ENCODE data around the gene RNF19B. TPM values are rescaled to one million over a fixed set of nuclear protein-coding genes. Genes with fewer than 3 reads are reported as not detected.

RNF19B gene, protein sequence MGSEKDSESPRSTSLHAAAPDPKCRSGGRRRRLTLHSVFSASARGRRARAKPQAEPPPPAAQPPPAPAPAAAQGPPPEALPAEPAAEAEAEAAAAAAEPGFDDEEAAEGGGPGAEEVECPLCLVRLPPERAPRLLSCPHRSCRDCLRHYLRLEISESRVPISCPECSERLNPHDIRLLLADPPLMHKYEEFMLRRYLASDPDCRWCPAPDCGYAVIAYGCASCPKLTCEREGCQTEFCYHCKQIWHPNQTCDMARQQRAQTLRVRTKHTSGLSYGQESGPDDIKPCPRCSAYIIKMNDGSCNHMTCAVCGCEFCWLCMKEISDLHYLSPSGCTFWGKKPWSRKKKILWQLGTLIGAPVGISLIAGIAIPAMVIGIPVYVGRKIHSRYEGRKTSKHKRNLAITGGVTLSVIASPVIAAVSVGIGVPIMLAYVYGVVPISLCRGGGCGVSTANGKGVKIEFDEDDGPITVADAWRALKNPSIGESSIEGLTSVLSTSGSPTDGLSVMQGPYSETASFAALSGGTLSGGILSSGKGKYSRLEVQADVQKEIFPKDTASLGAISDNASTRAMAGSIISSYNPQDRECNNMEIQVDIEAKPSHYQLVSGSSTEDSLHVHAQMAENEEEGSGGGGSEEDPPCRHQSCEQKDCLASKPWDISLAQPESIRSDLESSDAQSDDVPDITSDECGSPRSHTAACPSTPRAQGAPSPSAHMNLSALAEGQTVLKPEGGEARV
- total RNA-seq (30.8 TPM), polyA plus RNA-seq (ENCODE audit: insufficient read depth, low read depth, low replicate concordance) (17.3 TPM)
- long read RNA-seq, donor 1, partial matches to known transcripts = 0 of 1 reads
- long read RNA-seq, donor 1, other reads (novel, unspliced or antisense) = 0 of 1 reads
- long read RNA-seq, donor 2, partial matches to known transcripts = 0 of 5 reads
- long read RNA-seq, donor 2, other reads (novel, unspliced or antisense) = 0 of 5 reads
- long read RNA-seq, donor 3, partial matches to known transcripts = 0 of 4 reads
- long read RNA-seq, donor 3, other reads (novel, unspliced or antisense) = 0 of 4 reads
- long read RNA-seq, donor 4, partial matches to known transcripts = 0 of 2 reads
- long read RNA-seq, donor 4, other reads (novel, unspliced or antisense) = 0 of 2 reads
- long read RNA-seq, donor 5 = 0 reads
- long read RNA-seq, donor 6 = 0 reads
- long read RNA-seq, donor 7, transcript RNF19B-203 (9 exons, 2,560 nt) = minor isoform, 5 of 19 reads
- long read RNA-seq, donor 7, transcript RNF19B-201 (9 exons, 2,334 nt) = major isoform, 9 of 19 reads
- long read RNA-seq, donor 7, partial matches to known transcripts = 2 of 19 reads
- long read RNA-seq, donor 7, other reads (novel, unspliced or antisense) = 1 of 19 reads
- long read RNA-seq, donor 8, partial matches to known transcripts = 0 of 4 reads
- long read RNA-seq, donor 8, other reads (novel, unspliced or antisense) = 0 of 4 reads
- long read RNA-seq, donor 9, partial matches to known transcripts = 0 of 1 reads
- long read RNA-seq, donor 9, other reads (novel, unspliced or antisense) = 0 of 1 reads
- long read RNA-seq, donor 10, partial matches to known transcripts = 0 of 2 reads
- long read RNA-seq, donor 10, other reads (novel, unspliced or antisense) = 0 of 2 reads

DNA sequence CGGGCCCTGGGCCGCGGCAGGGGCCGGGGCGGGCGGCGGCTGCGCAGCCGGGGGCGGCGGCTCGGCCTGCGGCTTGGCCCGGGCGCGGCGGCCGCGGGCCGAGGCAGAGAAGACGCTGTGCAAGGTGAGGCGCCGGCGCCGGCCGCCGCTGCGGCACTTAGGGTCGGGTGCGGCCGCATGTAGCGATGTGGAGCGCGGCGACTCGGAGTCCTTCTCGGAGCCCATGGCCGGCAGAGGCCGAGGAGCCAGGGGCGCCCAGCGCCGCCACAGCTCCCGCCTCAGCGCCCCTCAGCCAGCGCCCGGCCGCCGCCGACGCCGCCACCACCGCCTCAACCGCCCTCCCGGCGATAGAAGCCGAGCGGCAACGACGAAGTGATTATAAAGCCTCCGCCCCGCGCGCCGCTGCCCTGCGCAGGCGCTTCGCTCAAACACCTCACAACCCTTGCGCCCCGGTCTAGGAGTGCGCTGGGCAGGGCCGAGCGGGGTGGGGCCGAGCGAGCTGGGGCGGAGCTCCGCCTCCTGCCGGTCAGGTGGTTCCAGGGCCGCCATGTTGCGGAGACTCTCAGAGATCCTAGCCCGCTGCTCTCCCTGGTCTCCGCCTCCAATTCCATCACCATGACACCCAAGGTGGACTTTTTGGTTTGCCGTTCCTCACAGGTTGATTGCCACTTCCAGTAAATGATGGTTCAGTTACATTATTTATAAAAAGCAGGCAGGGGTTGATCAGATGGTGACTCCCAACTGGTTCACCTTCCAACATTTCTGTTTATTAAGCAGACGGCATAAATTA, at the start of gene RNF19B:
Gene RNF19B (minus strand): TSS at position 349 of the 790 bp plus-strand sequence. CDS start 124 bp downstream, at position 225.
- H3K36me3 ChIP-seq (ENCODE audit: control insufficient read depth in 2 of 3, insufficient read depth in 3 of 3, low read length in 3 of 3) = no peaks in the 10 kb centered on the region
- peak; percentile 96 to 98 (median 98) for DNase-seq
- intact Hi-C loops (cut with DNase I) = no loop called here
- peaks cover 0 to 6% (median 4%) of the 10 kb centered on the region in 3 donors for H3K4me1 ChIP-seq (ENCODE audit: control insufficient read depth in 2 of 3, insufficient read depth in 2 of 3, low read depth in 1 of 3, low read length in 3 of 3)
- H3K27ac ChIP-seq (ENCODE audit: low read depth in 2 of 2, low read length in 2 of 2) = peak within 1 kb of the TSS; percentile 76 to 89
- peak within 1 kb of the TSS; percentile 72 to 86 (median 83) for H3K4me3 ChIP-seq (ENCODE audit: low read length in 3 of 3)
- H3K27me3 ChIP-seq (ENCODE audit: control insufficient read depth, insufficient read depth, low read length) = no peaks in the 10 kb centered on the region
- H3K9me3 ChIP-seq (ENCODE audit: control insufficient read depth in 2 of 3, insufficient read depth in 1 of 3, low read length in 3 of 3) = no peaks in the 10 kb centered on the region
- H3K9ac ChIP-seq (ENCODE audit: low read length in 3 of 3) = peak within 1 kb of the TSS; percentile 67 to 78 (median 69)
- TF ChIP-seq, protein P1, sequence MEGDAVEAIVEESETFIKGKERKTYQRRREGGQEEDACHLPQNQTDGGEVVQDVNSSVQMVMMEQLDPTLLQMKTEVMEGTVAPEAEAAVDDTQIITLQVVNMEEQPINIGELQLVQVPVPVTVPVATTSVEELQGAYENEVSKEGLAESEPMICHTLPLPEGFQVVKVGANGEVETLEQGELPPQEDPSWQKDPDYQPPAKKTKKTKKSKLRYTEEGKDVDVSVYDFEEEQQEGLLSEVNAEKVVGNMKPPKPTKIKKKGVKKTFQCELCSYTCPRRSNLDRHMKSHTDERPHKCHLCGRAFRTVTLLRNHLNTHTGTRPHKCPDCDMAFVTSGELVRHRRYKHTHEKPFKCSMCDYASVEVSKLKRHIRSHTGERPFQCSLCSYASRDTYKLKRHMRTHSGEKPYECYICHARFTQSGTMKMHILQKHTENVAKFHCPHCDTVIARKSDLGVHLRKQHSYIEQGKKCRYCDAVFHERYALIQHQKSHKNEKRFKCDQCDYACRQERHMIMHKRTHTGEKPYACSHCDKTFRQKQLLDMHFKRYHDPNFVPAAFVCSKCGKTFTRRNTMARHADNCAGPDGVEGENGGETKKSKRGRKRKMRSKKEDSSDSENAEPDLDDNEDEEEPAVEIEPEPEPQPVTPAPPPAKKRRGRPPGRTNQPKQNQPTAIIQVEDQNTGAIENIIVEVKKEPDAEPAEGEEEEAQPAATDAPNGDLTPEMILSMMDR (IDR thresholded peaks at IDR 0.05; ENCODE audit: borderline replicate concordance, extremely low read depth, insufficient read depth) = no peak
- FAIRE-seq = no peak

DNA sequence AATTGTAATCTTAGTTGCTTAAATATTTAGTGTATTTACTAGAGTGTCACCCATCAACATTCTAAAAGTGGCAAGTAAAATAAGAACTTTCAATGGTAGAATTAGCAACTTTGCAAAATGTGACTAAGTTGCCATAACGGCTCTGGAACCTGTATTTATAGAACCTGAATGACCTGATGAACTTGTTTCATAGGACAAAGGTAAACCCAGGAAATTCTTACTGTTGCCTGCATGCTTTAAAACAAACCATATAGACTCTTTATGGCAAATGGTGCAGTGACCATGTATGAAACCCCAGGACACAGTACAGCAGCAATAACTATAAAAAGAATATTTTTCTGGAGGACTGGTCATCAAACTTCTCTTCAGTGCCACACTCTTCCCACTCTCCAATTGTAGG, 49.2 kb upstream of the RNF19B start:
- TF ChIP-seq, protein P1 (IDR thresholded peaks at IDR 0.05; ENCODE audit: borderline replicate concordance, extremely low read depth, insufficient read depth) = no peak
- intact Hi-C loops (cut with DNase I) = no loop called here
- FAIRE-seq (no peak), DNase-seq (no peak)
- H3K4me1 ChIP-seq (ENCODE audit: control insufficient read depth in 2 of 3, insufficient read depth in 2 of 3, low read depth in 1 of 3, low read length in 3 of 3) = peaks cover 0 to 30% (median 23%) of the 10 kb centered on the region in 3 donors
- no peaks in the 10 kb centered on the region for H3K27me3 ChIP-seq (ENCODE audit: control insufficient read depth, insufficient read depth, low read length)
- peaks cover 13 to 40% (median 13%) of the 10 kb centered on the region in 3 donors for H3K36me3 ChIP-seq (ENCODE audit: control insufficient read depth in 2 of 3, insufficient read depth in 3 of 3, low read length in 3 of 3)
- H3K9ac ChIP-seq (ENCODE audit: low read length in 3 of 3) = no peak overlapping the region
- no peak overlapping the region for H3K4me3 ChIP-seq (ENCODE audit: low read length in 3 of 3)
- no peak overlapping the region for H3K27ac ChIP-seq (ENCODE audit: low read depth in 2 of 2, low read length in 2 of 2)
- no peaks in the 10 kb centered on the region for H3K9me3 ChIP-seq (ENCODE audit: control insufficient read depth in 2 of 3, insufficient read depth in 1 of 3, low read length in 3 of 3)
